Measurements from ENCODE around the gene DTWD1.
"Not testable (repeated sequence)": the region's sequence is repeated elsewhere in the genome, so short reads cannot be mapped to it uniquely, and the experiment has no call there.

The DTWD1 gene

DNA sequence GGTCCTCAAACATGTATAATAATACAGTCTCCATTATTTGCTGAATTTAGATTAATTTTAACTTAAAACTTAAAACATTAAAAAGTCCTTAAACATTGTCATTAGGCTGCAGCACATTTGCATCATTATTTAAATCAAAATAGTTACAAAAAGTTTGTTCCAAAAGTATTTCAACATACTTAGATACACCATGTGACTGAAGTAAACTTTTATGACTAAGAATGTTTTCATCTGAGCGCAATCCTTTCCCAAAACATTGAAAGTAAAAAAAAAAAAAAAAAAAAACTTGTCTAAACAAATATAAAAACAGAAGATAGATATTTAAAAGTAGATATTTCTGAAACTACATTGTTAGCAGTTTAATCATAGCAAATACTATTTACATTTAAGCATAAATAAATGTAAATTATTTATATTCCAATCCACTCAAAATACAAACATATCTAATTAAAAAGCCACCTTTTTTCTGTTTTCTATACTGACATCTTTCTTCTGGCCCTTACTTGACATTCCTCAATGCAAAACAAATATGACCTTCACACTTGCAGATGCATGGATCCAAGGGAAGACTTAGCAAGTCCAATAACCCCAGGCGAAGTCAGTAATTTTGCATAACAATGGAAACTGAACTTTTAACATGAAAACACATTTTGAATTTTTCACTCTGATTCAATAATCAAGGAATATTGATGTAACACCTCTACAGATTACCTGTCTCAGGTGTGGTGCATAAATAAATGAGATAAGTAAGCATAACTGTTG lies 10.5 kb upstream of the DTWD1 start:
- CTCF ChIA-PET = no interaction called here
- no peaks in the 10 kb centered on the region for H3K36me3 ChIP-seq (ENCODE audit: control insufficient read depth in 2 of 2, insufficient read depth in 1 of 2, low read length in 2 of 2)
- H3K4me1 ChIP-seq (ENCODE audit: control insufficient read depth, insufficient read depth, low read length) = no peaks in the 10 kb centered on the region
- no peak overlapping the region for H3K4me3 ChIP-seq (ENCODE audit: low read depth, low read length)
- POLR2A ChIA-PET = no interaction called here
- no peaks in the 10 kb centered on the region for H3K9me3 ChIP-seq (ENCODE audit: control insufficient read depth, insufficient read depth, low read depth, low read length)
- TF ChIP-seq ZNF76 (tag by site-specific recombination; IDR thresholded peaks at IDR 0.05; ENCODE audit: borderline replicate concordance, low read depth) = no peak
- TF ChIP-seq ZNF660 (tag by site-specific recombination; IDR thresholded peaks at IDR 0.05) = no peak
- TF ChIP-seq REPIN1 (tag by site-specific recombination; IDR thresholded peaks at IDR 0.05; ENCODE audit: low read depth) = no peak
- TF ChIP-seq ZNF747 (tag by site-specific recombination; IDR thresholded peaks at IDR 0.05) = no peak
- TF ChIP-seq ZNF473 (tag by site-specific recombination; IDR thresholded peaks at IDR 0.05) = no peak
- TF ChIP-seq, protein P1, sequence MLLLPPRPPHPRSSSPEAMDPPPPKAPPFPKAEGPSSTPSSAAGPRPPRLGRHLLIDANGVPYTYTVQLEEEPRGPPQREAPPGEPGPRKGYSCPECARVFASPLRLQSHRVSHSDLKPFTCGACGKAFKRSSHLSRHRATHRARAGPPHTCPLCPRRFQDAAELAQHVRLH (tag by site-specific recombination; IDR thresholded peaks at IDR 0.05) = no peak
- TF ChIP-seq ZNF629 (tag by site-specific recombination; IDR thresholded peaks at IDR 0.05) = no peak
- no peak for TF ChIP-seq ZNF157 (tag by site-specific recombination; IDR thresholded peaks at IDR 0.05)
- TF ChIP-seq ZNF112 (tag by site-specific recombination; IDR thresholded peaks at IDR 0.05) = no peak
- TF ChIP-seq ZNF114 (tag by site-specific recombination; IDR thresholded peaks at IDR 0.05) = no peak
- TF ChIP-seq ZNF174 (tag by site-specific recombination; IDR thresholded peaks at IDR 0.05) = no peak
- no peak for TF ChIP-seq ZNF621 (tag by site-specific recombination; IDR thresholded peaks at IDR 0.05)
- TF ChIP-seq ZNF341 (tag by site-specific recombination; IDR thresholded peaks at IDR 0.05; ENCODE audit: low read depth) = no peak
- TF ChIP-seq ZNF792 (tag by site-specific recombination; IDR thresholded peaks at IDR 0.05) = no peak
- no peak for TF ChIP-seq ZNF37A (tag by site-specific recombination; IDR thresholded peaks at IDR 0.05)
- TF ChIP-seq ZBTB20 (tag by site-specific recombination; IDR thresholded peaks at IDR 0.05) = no peak
- TF ChIP-seq SP7 (tag by site-specific recombination; IDR thresholded peaks at IDR 0.05) = no peak
- H3K27ac ChIP-seq (ENCODE audit: extremely low read depth, low read depth, low read length) = no peak overlapping the region

DNA sequence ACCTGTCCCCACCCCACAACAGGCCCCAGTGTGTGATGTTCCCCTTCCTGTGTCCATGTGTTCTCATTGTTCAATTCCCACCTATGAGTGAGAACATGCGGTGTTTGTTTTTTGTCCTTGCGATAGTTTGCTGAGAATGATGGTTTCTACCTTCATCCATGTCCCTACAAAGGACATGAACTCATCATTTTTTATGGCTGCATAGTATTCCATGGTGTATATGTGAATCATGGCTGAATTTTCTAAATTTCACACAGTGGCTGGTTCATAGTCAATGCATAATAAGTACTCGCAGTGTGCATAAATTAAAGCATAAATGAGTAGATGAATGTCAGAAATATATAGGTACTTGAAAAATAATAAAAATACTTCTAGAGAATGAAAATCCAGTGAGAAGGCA lies 8.6 kb upstream of the DTWD1 start:
- CTCF ChIA-PET; H3K4me1 ChIP-seq (ENCODE audit: control insufficient read depth, insufficient read depth, low read length); H3K27ac ChIP-seq (ENCODE audit: extremely low read depth, low read depth, low read length); H3K9me3 ChIP-seq (ENCODE audit: control insufficient read depth, insufficient read depth, low read depth, low read length); H3K36me3 ChIP-seq (ENCODE audit: control insufficient read depth in 2 of 2, insufficient read depth in 1 of 2, low read length in 2 of 2); POLR2A ChIA-PET; H3K4me3 ChIP-seq (ENCODE audit: low read depth, low read length): not testable (repeated sequence)
- peak; percentile 58 for TF ChIP-seq ZNF146 (tag by site-specific recombination; IDR thresholded peaks at IDR 0.05)

DNA sequence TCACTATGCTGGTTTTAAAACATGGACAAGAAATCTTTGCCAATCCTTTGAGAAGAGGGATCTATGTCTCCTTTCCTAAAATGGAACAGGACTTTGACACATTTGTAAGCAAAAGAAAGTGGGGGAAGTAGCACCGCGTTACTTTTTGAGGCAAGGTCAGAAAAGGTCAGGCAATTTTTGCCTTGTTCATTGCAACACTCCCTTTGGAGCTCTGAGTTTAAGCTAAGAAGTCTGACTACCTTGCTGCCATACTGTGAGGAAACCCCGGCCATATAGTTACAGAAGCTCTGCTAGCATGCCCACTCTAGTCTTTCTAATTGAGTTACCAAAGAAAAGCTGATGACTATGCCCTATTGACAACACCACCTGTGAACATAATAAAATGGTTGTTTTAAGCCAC lies 1.6 kb upstream of the DTWD1 start:
- ChIA-PET CTCF (interaction anchor here (0.6 to 0.8 kb wide), 3 partner anchors 68 to 1967 kb away, joined by 3 to 4 read pairs (median 4); no protein-coding TSS in a partner anchor), POLR2A (no interaction called here)
- no peaks in the 10 kb centered on the region for H3K9me3 ChIP-seq (ENCODE audit: control insufficient read depth, insufficient read depth, low read depth, low read length)
- H3K4me3 ChIP-seq (ENCODE audit: low read depth, low read length) = no peak overlapping the region
- no peak overlapping the region for H3K27ac ChIP-seq (ENCODE audit: extremely low read depth, low read depth, low read length)
- TF ChIP-seq, protein P2, sequence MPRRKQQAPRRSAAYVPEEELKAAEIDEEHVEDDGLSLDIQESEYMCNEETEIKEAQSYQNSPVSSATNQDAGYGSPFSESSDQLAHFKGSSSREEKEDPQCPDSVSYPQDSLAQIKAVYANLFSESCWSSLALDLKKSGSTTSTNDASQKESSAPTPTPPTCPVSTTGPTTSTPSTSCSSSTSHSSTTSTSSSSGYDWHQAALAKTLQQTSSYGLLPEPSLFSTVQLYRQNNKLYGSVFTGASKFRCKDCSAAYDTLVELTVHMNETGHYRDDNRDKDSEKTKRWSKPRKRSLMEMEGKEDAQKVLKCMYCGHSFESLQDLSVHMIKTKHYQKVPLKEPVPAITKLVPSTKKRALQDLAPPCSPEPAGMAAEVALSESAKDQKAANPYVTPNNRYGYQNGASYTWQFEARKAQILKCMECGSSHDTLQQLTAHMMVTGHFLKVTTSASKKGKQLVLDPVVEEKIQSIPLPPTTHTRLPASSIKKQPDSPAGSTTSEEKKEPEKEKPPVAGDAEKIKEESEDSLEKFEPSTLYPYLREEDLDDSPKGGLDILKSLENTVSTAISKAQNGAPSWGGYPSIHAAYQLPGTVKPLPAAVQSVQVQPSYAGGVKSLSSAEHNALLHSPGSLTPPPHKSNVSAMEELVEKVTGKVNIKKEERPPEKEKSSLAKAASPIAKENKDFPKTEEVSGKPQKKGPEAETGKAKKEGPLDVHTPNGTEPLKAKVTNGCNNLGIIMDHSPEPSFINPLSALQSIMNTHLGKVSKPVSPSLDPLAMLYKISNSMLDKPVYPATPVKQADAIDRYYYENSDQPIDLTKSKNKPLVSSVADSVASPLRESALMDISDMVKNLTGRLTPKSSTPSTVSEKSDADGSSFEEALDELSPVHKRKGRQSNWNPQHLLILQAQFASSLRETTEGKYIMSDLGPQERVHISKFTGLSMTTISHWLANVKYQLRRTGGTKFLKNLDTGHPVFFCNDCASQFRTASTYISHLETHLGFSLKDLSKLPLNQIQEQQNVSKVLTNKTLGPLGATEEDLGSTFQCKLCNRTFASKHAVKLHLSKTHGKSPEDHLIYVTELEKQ (tag by site-specific recombination; IDR thresholded peaks at IDR 0.05; ENCODE audit: borderline replicate concordance) = no peak
- TF ChIP-seq GLIS2 (tag by site-specific recombination; IDR thresholded peaks at IDR 0.05) (no peak), ZNF830 (tag by site-specific recombination; IDR thresholded peaks at IDR 0.05; ENCODE audit: low read depth) (no peak), ZNF248 (tag by site-specific recombination; IDR thresholded peaks at IDR 0.05) (no peak), ZFP41 (tag by site-specific recombination; IDR thresholded peaks at IDR 0.05; ENCODE audit: borderline replicate concordance) (no peak), ZBTB21 (tag by site-specific recombination; IDR thresholded peaks at IDR 0.05) (no peak), ZNF175 (tag by site-specific recombination; IDR thresholded peaks at IDR 0.05) (no peak), OSR2 (tag by site-specific recombination; IDR thresholded peaks at IDR 0.05) (no peak), HOXC10 (CRISPR knock-in tag; IDR thresholded peaks at IDR 0.05) (no peak), ZFP3 (tag by site-specific recombination; IDR thresholded peaks at IDR 0.05; ENCODE audit: low read depth) (no peak), ZNF404 (tag by site-specific recombination; IDR thresholded peaks at IDR 0.05) (no peak), GFI1B (tag by site-specific recombination; IDR thresholded peaks at IDR 0.05) (no peak)
- no peaks in the 10 kb centered on the region for H3K36me3 ChIP-seq (ENCODE audit: control insufficient read depth in 2 of 2, insufficient read depth in 1 of 2, low read length in 2 of 2)
- no peaks in the 10 kb centered on the region for H3K4me1 ChIP-seq (ENCODE audit: control insufficient read depth, insufficient read depth, low read length)

All from HEK293 (cell line).